Endothelial cell (in vitro differentiated cells): ENCODE results near the gene NOTCH1. TPM values are rescaled to one million over a fixed set of nuclear protein-coding genes. Genes with fewer than 3 reads are reported as not detected.

Experiments
- DNase-seq: peaks from one replicate; pipeline ENCODE4 v3.0.0; 2021; ENCODE audit warnings: low spot score
- H3K27ac Mint-ChIP-seq: one replicate; pipeline ENCODE4 v1.8.0; 2021; ENCODE audit warnings: mixed read lengths, inconsistent platforms; ENCODE audit not compliant: unreplicated experiment
- H3K27me3 Mint-ChIP-seq: one replicate; pipeline ENCODE4 v1.8.0; 2021; ENCODE audit warnings: mild to moderate bottlenecking, moderate library complexity, mixed read lengths, inconsistent platforms; ENCODE audit not compliant: unreplicated experiment
- H3K36me3 Mint-ChIP-seq: one replicate; pipeline ENCODE4 v1.8.0; 2021; ENCODE audit warnings: mild to moderate bottlenecking, low read depth, mixed read lengths, inconsistent platforms; ENCODE audit not compliant: unreplicated experiment
- H3K4me1 Mint-ChIP-seq: one replicate; pipeline ENCODE4 v1.8.0; 2021; ENCODE audit warnings: mild to moderate bottlenecking, mixed read lengths, inconsistent platforms; ENCODE audit not compliant: unreplicated experiment
- H3K4me3 Mint-ChIP-seq: one replicate; pipeline ENCODE4 v1.8.0; 2021; ENCODE audit warnings: mild to moderate bottlenecking, mixed read lengths, inconsistent platforms; ENCODE audit not compliant: unreplicated experiment
- H3K9me3 Mint-ChIP-seq: one replicate; pipeline ENCODE4 v1.8.0; 2021; ENCODE audit warnings: mixed read lengths, inconsistent platforms; ENCODE audit not compliant: unreplicated experiment
- total RNA-seq: library from RNA; stranded (reverse); fragmentation: NEBNext Ultra II Directional; extraction: Animal tissue kit (Norgen Biotek cat#: 25700); gene quantifications from one replicate; pipeline ENCODE4 v1.2.1, GENCODE V29; 2021; ENCODE audit not compliant: unreplicated experiment
- TF ChIP-seq, protein P1 (sequence below): fragments of 200-600 bp; sonication (generic); IDR thresholded peaks from one replicate; pipeline ENCODE4 v1.5.0; 2021; ENCODE audit warnings: antibody characterized with exemption; ENCODE audit not compliant: unreplicated experiment

Gene NOTCH1
- total RNA-seq, 1 donor from 2014 or later, result 312 TPM

DNA sequence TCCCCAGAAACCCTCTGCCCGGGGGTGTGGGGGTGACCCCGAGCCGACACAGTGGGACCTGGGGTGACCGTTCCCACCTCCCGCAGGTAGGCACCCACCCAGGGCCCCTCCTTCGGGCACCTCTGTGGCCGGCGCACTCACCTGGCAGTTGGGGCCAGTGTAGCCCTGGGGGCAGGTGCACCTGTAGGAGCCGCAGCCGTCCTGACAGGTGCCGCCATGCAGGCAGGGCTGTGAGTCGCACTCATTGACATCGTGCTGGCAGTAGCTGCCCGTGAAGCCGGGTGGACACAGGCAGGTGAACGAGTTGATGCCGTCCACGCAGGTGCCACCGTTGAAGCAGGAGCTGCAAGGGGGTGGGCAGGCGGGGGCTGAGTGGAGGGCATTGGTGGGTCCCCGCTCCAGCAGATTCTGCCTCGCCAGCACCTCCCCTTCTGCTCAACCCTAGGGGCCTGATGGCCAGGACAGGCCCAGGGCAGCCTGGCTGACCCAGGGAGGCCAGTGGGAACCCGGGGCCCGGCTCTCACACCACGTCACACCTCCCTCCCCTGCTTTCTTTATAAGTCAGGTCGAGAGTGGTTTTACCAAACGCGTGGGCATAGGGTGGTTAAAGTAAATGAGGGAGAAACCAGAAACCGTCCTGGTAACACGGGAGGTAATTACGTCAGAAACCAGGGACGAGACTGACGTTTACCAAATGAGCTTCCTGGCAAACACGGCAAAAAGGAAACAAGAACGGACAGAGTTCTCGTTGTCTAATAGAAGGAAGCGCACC, 36.9 kb downstream of the NOTCH1 start:
- peaks cover 13% of the 10 kb centered on the region for H3K36me3 Mint-ChIP-seq
- peaks cover 4% of the 10 kb centered on the region for H3K4me1 Mint-ChIP-seq
- DNase-seq, result no peak
- TF ChIP-seq, protein P1, sequence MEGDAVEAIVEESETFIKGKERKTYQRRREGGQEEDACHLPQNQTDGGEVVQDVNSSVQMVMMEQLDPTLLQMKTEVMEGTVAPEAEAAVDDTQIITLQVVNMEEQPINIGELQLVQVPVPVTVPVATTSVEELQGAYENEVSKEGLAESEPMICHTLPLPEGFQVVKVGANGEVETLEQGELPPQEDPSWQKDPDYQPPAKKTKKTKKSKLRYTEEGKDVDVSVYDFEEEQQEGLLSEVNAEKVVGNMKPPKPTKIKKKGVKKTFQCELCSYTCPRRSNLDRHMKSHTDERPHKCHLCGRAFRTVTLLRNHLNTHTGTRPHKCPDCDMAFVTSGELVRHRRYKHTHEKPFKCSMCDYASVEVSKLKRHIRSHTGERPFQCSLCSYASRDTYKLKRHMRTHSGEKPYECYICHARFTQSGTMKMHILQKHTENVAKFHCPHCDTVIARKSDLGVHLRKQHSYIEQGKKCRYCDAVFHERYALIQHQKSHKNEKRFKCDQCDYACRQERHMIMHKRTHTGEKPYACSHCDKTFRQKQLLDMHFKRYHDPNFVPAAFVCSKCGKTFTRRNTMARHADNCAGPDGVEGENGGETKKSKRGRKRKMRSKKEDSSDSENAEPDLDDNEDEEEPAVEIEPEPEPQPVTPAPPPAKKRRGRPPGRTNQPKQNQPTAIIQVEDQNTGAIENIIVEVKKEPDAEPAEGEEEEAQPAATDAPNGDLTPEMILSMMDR, result no peak
- peak overlapping the region; percentile 94 for H3K27ac Mint-ChIP-seq
- H3K9me3 Mint-ChIP-seq, result no peaks in the 10 kb centered on the region
- peaks cover 21% of the 10 kb centered on the region for H3K27me3 Mint-ChIP-seq
- H3K4me3 Mint-ChIP-seq, result peak overlapping the region; percentile 59

DNA sequence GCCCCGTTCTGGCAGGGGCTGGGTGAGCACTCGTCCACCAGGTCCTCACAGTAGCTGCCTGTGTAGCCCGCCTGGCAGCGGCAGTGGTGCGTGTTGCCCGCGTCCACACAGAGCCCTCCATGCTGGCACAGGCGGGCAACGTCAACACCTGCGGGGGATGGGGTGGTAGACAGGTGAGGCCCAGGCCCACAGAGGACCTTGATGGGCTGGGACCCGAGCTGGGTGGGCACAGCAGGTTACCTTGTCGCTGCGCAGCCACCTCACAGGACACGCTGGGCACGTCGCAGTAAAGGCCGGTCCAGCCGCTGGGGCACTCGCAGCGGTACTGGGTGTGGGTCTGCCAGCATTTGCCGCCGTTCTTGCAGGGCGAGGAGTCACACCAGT, 37.9 kb downstream of the NOTCH1 start:
- Mint-ChIP-seq H3K4me1 (peaks cover 4% of the 10 kb centered on the region), H3K27me3 (peaks cover 22% of the 10 kb centered on the region), H3K27ac (no peak overlapping the region), H3K4me3 (no peak overlapping the region), H3K9me3 (no peaks in the 10 kb centered on the region), H3K36me3 (peaks cover 13% of the 10 kb centered on the region)
- TF ChIP-seq, protein P1, result no peak
- DNase-seq, result no peak

DNA sequence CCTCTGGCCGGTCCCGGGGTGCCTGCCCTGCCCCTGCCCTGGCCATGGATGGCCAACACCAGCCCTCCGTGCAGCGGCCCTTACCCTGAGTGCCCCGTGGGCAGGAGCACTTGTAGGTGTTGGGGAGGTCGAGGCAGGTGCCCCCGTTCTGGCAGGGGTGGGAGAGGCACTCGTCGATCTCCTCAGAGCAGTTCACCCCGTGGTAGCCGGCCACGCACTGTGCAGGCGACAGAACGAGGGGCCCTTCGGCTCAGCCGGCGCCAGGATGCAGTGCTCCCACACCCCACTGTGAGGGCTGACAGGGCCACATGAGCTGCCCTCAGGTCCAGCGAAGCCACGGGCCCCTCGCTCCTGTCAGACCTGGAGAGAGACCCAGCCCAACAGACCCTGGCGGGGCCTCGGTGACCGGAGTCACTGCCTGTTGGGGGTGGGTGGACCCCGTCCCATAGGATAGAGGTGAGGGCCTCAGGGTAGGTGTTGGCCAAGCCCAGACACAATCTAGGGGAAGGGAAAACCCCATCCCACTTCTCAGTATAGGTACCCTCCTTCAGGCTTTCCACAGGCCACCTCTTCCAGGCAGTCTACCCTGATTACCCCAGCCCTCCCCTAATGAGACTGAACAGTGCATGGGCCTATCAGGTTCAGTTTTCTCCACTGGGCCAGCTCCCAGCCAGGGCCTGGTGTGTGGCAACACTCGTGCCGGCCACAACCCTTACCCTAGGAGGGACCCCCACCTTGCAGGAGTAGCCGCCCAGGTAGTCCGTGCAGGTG, 38.4 kb downstream of the NOTCH1 start:
- TF ChIP-seq, protein P1, result no peak
- no peaks in the 10 kb centered on the region for H3K9me3 Mint-ChIP-seq
- H3K4me1 Mint-ChIP-seq, result peaks cover 8% of the 10 kb centered on the region
- no peak overlapping the region for H3K4me3 Mint-ChIP-seq
- H3K27me3 Mint-ChIP-seq, result peaks cover 25% of the 10 kb centered on the region
- DNase-seq, result no peak
- H3K27ac Mint-ChIP-seq, result no peak overlapping the region
- peaks cover 17% of the 10 kb centered on the region for H3K36me3 Mint-ChIP-seq

DNA sequence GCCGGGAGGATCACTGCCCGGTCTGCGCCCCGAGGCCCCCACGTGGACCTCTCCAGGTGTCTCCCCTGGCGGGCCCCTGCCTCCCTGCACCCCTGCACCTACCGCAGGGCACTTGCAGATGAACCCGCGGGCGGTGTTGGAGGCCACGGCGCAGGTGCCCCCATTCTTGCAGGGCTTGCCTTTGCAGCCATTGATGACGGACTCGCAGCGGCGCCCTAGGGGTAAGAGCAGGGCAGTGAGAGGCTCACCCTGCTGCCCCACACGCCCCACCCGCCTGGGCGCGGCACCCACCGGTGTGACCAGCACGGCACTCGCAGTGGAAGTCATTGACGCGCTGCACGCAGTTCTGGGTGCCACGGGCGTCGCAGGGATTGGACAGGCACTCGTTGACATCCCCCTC, 39.4 kb downstream of the NOTCH1 start:
- H3K9me3 Mint-ChIP-seq, result no peaks in the 10 kb centered on the region
- peaks cover 24% of the 10 kb centered on the region for H3K27me3 Mint-ChIP-seq
- H3K27ac Mint-ChIP-seq, result no peak overlapping the region
- TF ChIP-seq, protein P1, result no peak
- no peak overlapping the region for H3K4me3 Mint-ChIP-seq
- peaks cover 4% of the 10 kb centered on the region for H3K4me1 Mint-ChIP-seq
- H3K36me3 Mint-ChIP-seq, result peaks cover 20% of the 10 kb centered on the region
- DNase-seq, result no peak
